KOPT-K1 (cell line): ENCODE results near the gene PMP22.

Experiments used
- H3K27ac ChIP-seq: fragments of 200-600 bp; sonication (generic); 2 replicates; pipeline ENCODE4 v1.5.1; 2016; ENCODE audit warnings: antibody characterized with exemption, mild to moderate bottlenecking, low read depth, low read length; ENCODE audit not compliant: poor library complexity, severe bottlenecking
- H3K36me3 ChIP-seq: fragments of 200-600 bp; sonication (generic); 2 replicates; pipeline ENCODE4 v1.5.1; 2017; ENCODE audit warnings: antibody characterized with exemption, mild to moderate bottlenecking, low read length, moderate library complexity; ENCODE audit not compliant: insufficient read depth
- H3K9me3 ChIP-seq: fragments of 200-600 bp; sonication (generic); 2 replicates; pipeline ENCODE4 v1.5.1; 2017; ENCODE audit warnings: antibody characterized with exemption, low read length, mild to moderate bottlenecking; ENCODE audit not compliant: insufficient read depth, poor library complexity, severe bottlenecking

PMP22 gene

GRCh38 chr17:15287538-15288267 lies 22.6 kb upstream of the PMP22 start:
- Histone ChIP-seq H3K36me3 (no peaks in the 10 kb centered on the region), H3K27ac (no peak overlapping the region), H3K9me3 (no peaks in the 10 kb centered on the region)

- H3K36me3 ChIP-seq = no peaks in the 10 kb centered on the region
These were observed 20.3 kb upstream of the PMP22 start for GRCh38 chr17:15285466-15285865.

GRCh38 chr17:15284537-15284936 lies 19.4 kb upstream of the PMP22 start:
- Histone ChIP-seq H3K36me3 (no peaks in the 10 kb centered on the region), H3K9me3 (no peaks in the 10 kb centered on the region), H3K27ac (no peak overlapping the region)

More at GRCh38 chr17:15285466-15285865, 20.3 kb upstream of the PMP22 start:
- Histone ChIP-seq H3K27ac (no peak overlapping the region), H3K9me3 (no peaks in the 10 kb centered on the region)

- no peaks in the 10 kb centered on the region for H3K36me3 ChIP-seq
- no peak overlapping the region for H3K27ac ChIP-seq
- H3K9me3 ChIP-seq = no peaks in the 10 kb centered on the region
These were observed 19.0 kb upstream of the PMP22 start for GRCh38 chr17:15284107-15284506.

- H3K27ac ChIP-seq = no peak overlapping the region
- no peaks in the 10 kb centered on the region for H3K36me3 ChIP-seq
- H3K9me3 ChIP-seq = no peaks in the 10 kb centered on the region
These were observed 16.8 kb upstream of the PMP22 start for GRCh38 chr17:15281909-15282308.

- no peak overlapping the region for H3K27ac ChIP-seq
These were observed 13.9 kb upstream of the PMP22 start for GRCh38 chr17:15278924-15279477.

GRCh38 chr17:15278380-15278779 lies 13.3 kb upstream of the PMP22 start:
- Histone ChIP-seq H3K36me3 (no peaks in the 10 kb centered on the region), H3K9me3 (no peaks in the 10 kb centered on the region), H3K27ac (no peak overlapping the region)

More at GRCh38 chr17:15278924-15279477, 13.9 kb upstream of the PMP22 start:
- Histone ChIP-seq H3K36me3 (no peaks in the 10 kb centered on the region), H3K9me3 (no peaks in the 10 kb centered on the region)

- Histone ChIP-seq H3K36me3 (no peaks in the 10 kb centered on the region), H3K27ac (no peak overlapping the region), H3K9me3 (no peaks in the 10 kb centered on the region)
These were observed 8.9 kb upstream of the PMP22 start for GRCh38 chr17:15274017-15274416.

GRCh38 chr17:15273141-15273793 lies 8.1 kb upstream of the PMP22 start:
- no peaks in the 10 kb centered on the region for H3K36me3 ChIP-seq
- H3K9me3 ChIP-seq = no peaks in the 10 kb centered on the region
- no peak overlapping the region for H3K27ac ChIP-seq

- Histone ChIP-seq H3K27ac (no peak overlapping the region), H3K9me3 (no peaks in the 10 kb centered on the region), H3K36me3 (no peaks in the 10 kb centered on the region)
These were observed 6.6 kb upstream of the PMP22 start for GRCh38 chr17:15271741-15272140.

- Histone ChIP-seq H3K9me3 (no peaks in the 10 kb centered on the region), H3K36me3 (no peaks in the 10 kb centered on the region), H3K27ac (no peak overlapping the region)
These were observed 5.7 kb upstream of the PMP22 start for GRCh38 chr17:15270628-15271381.

- Histone ChIP-seq H3K36me3 (no peaks in the 10 kb centered on the region), H3K9me3 (no peaks in the 10 kb centered on the region), H3K27ac (no peak overlapping the region)
These were observed 4.6 kb upstream of the PMP22 start for GRCh38 chr17:15269780-15270089.

- H3K36me3 ChIP-seq = no peaks in the 10 kb centered on the region
- H3K9me3 ChIP-seq = no peaks in the 10 kb centered on the region
- no peak overlapping the region for H3K27ac ChIP-seq
These were observed 4.1 kb upstream of the PMP22 start for GRCh38 chr17:15269087-15269779.

GRCh38 chr17:15268461-15268860 lies 3.3 kb upstream of the PMP22 start:
- no peaks in the 10 kb centered on the region for H3K36me3 ChIP-seq
- no peaks in the 10 kb centered on the region for H3K9me3 ChIP-seq
- H3K27ac ChIP-seq = no peak overlapping the region

- Histone ChIP-seq H3K27ac (no peak overlapping the region), H3K9me3 (no peaks in the 10 kb centered on the region), H3K36me3 (no peaks in the 10 kb centered on the region)
These were observed 2.9 kb upstream of the PMP22 start for GRCh38 chr17:15267996-15268395.
